SK-N-MC (cell line): ENCODE data around the gene BEST2.

ENCODE experiments used
- EZH2 ChIP-seq: fragments of 200-600 bp; sonication (generic); IDR thresholded peaks from one replicate; pipeline ENCODE4 v1.6.1; 2017; ENCODE audit warnings: antibody characterized with exemption
- FOXP2 ChIP-seq: optimal IDR thresholded peaks from 2 replicates; pipeline ENCODE3; 2011; ENCODE audit warnings: mild to moderate bottlenecking, moderate library complexity; ENCODE audit not compliant: insufficient read depth; ENCODE audit errors: extremely low read length, control extremely low read depth
- POLR2AphosphoS5 ChIP-seq: IDR thresholded peaks from 2 replicates; pipeline ENCODE4 v1.6.1; 2012; ENCODE audit warnings: mild to moderate bottlenecking, low read depth, low read length, borderline replicate concordance

- TF ChIP-seq POLR2AphosphoS5 (no peak), EZH2 (no peak), FOXP2 (no peak)
Measured at GRCh38 chr19:12749938-12750521, 1.6 kb upstream of the BEST2 start.
